Transverse colon (tissue), 4 donors: ENCODE measurements around the gene ITPKB. TPM values are rescaled to one million over a fixed set of nuclear protein-coding genes. Genes with fewer than 3 reads are reported as not detected.

Experiments used
- DNase-seq: peaks from one replicate; pipeline ENCODE4 v3.0.0-alpha.2; 2019
- H3K27ac ChIP-seq, 4 donors: fragments of 200-600 bp; sonication (generic); 2 replicates each; pipeline ENCODE4 v1.5.1; 2016 to 2018; ENCODE audit warnings: inconsistent platforms in 4 of 4
- H3K27me3 ChIP-seq: fragments of 200-600 bp; sonication (generic); 2 replicates; pipeline ENCODE4 v1.5.1; 2017; ENCODE audit warnings: inconsistent platforms
- H3K36me3 ChIP-seq, 4 donors: fragments of 200-600 bp; sonication (generic); 2 replicates each; pipeline ENCODE4 v1.5.1; 2017 to 2019; ENCODE audit warnings: inconsistent platforms in 4 of 4
- H3K4me1 ChIP-seq, 4 donors: fragments of 200-600 bp; sonication (generic); 2 replicates each; pipeline ENCODE4 v1.5.1; 2017 to 2020; ENCODE audit warnings: inconsistent platforms in 4 of 4
- H3K4me3 ChIP-seq, 4 donors: fragments of 200-600 bp; sonication (generic); 1 replicate in 1 of 4; 2 replicates in 3 of 4; pipeline versions ENCODE4 v1.5.1 to v1.6.1; 2017 to 2019; ENCODE audit warnings: inconsistent platforms in 4 of 4
- H3K9me3 ChIP-seq, 2 donors: fragments of 200-600 bp; sonication (generic); 2 replicates each; pipeline ENCODE4 v1.5.1; 2017 to 2019; ENCODE audit warnings: inconsistent platforms in 2 of 2
- EP300 ChIP-seq: sonication (generic); formaldehyde crosslinking; IDR thresholded peaks from one replicate; pipeline ENCODE4 v1.6.1; 2017; ENCODE audit warnings: antibody characterized with exemption, low read depth
- POLR2A ChIP-seq: fragments of 450-650 bp; IDR thresholded peaks from one replicate; pipeline ENCODE4 v1.6.1; 2016; ENCODE audit warnings: antibody characterized with exemption, mild to moderate bottlenecking, moderate library complexity
- POLR2AphosphoS5 ChIP-seq, 3 donors: sonication (generic); formaldehyde crosslinking; IDR thresholded peaks; one replicate each; pipeline ENCODE4 v1.6.1; 2016; ENCODE audit warnings: antibody characterized with exemption in 3 of 3
- WGBS, 2 donors: methylation state at CpG; one replicate each; pipeline ENCODE4 v1.1.5; 2018; ENCODE audit warnings: low coverage in 1 of 2; 5-methylcytosine and 5-hydroxymethylcytosine counted together
- in situ Hi-C, 4 donors: fragments of 200-750 bp; cut with MboI; loops; one replicate each; pipeline versions ENCODE4 v1.15.0 to v1.15.1; 2017; ENCODE audit warnings: low sequenced_read_pairs in 3 of 4, low pct_ligation_motif_present in 1 of 4, low pct_unique_long_range_greater_than_20kb in 1 of 4
- intact Hi-C: fragments of 100-400 bp; cut with DNase I; formaldehyde crosslinking; loops from one replicate; pipeline ENCODE4 v1.15.1; 2023; ENCODE audit warnings: low total_unique reads
- total RNA-seq, 4 donors: library from RNA; depleted of rRNA; stranded (reverse); fragments of >200 nt; gene quantifications; one replicate each; pipeline ENCODE4 v1.1.0, GENCODE V29; 2016
- TF ChIP-seq, protein P1 (sequence below), 5 experiments: fragments of 200-600 bp in 3 of 5; fragments of 450-650 bp in 2 of 5; sonication (generic) in 3 of 5; IDR thresholded peaks; 1 replicate in 2 of 5; 2 replicates in 3 of 5; pipeline ENCODE4 v1.5.1; 2016 to 2017; ENCODE audit warnings: antibody characterized with exemption in 5 of 5, inconsistent platforms in 3 of 5, mild to moderate bottlenecking in 2 of 5, moderate library complexity in 1 of 5

Gene ITPKB
- total RNA-seq, 4 donors from 2014 or later: 14.3 to 57.6 (median 23.7) TPM

DNA sequence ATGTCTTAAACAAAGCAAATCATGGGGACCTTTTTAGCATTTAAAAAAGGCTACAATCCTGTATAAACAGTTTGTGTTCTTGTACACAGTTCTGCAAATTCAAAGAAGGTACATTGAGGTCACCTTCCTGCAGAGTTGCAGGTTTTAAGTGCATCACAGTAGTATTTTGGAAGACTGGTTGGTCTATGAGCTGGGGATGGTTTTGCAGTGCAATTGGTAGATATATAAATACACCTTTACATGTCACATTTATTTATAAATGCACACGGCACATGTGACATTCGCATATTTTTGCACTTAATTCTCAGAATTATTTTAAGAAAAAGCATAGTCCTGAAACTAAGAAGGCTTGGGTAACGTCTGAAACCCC lies 599 bp upstream of the ITPKB start:
- Histone ChIP-seq H3K4me1 (peaks cover 10 to 36% (median 26%) of the 10 kb centered on the region in 4 donors), H3K27ac (peak overlapping the region; percentile 90 to 97 (median 94)), H3K4me3 (peak overlapping the region in 3 of 4 donors; percentile 66 to 89 (median 74)), H3K36me3 (no peaks in the 10 kb centered on the region), H3K9me3 (no peaks in the 10 kb centered on the region), H3K27me3 (no peaks in the 10 kb centered on the region)
- intact Hi-C loops: loop anchor here (2.0 to 5.0 kb wide), 2 partner anchors 47 to 105 kb away; no protein-coding TSS in a partner anchor
- DNase-seq: no peak
- 39 to 52% methylated on average over 3 of the region's 3 CpGs for WGBS, 2 donors
- TF ChIP-seq, protein P1, sequence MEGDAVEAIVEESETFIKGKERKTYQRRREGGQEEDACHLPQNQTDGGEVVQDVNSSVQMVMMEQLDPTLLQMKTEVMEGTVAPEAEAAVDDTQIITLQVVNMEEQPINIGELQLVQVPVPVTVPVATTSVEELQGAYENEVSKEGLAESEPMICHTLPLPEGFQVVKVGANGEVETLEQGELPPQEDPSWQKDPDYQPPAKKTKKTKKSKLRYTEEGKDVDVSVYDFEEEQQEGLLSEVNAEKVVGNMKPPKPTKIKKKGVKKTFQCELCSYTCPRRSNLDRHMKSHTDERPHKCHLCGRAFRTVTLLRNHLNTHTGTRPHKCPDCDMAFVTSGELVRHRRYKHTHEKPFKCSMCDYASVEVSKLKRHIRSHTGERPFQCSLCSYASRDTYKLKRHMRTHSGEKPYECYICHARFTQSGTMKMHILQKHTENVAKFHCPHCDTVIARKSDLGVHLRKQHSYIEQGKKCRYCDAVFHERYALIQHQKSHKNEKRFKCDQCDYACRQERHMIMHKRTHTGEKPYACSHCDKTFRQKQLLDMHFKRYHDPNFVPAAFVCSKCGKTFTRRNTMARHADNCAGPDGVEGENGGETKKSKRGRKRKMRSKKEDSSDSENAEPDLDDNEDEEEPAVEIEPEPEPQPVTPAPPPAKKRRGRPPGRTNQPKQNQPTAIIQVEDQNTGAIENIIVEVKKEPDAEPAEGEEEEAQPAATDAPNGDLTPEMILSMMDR (IDR thresholded peaks at IDR 0.05): no peak
- TF ChIP-seq EP300 (no peak), POLR2A (no peak), POLR2AphosphoS5 (IDR thresholded peaks at IDR 0.05) (no peak)
- in situ Hi-C loops: loop anchor here in 1 of 4 donors (10.0 kb wide), 1 partner anchor 85 kb away; no protein-coding TSS in a partner anchor

DNA sequence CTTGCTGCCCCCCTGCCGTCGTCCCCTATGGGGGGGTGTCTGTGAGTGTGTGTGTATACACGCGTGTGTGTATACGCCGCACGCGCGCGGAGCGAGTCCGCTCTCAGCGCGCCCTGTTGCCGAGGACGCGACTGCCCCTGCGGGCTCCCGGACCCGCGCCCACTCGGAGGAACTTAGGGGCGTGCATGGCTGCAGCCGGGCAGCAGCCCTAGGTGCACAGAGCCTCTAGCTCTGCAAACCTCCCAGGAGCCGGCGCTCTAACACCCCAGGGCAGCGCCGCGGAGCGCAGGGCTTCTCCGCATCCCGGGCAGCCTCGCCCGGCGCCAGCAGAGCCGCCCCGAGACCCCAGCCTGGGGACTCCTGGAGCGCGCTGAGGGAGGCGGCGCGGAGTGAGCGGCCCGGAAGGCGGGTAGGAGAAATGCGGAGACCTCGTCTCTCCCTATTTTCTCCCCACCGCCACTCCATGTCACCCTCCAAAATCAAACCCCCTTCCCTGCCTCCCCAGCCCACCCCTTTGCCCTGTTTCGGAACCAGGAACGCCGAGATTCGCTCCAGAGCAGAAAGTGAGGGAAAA lies 574 bp downstream of the ITPKB start:
- intact Hi-C loops (loop anchor here (2.0 to 5.0 kb wide), 2 partner anchors 46 to 104 kb away; no protein-coding TSS in a partner anchor), in situ Hi-C loops (loop anchor here in 1 of 4 donors (10.0 kb wide), 1 partner anchor 86 kb away; no protein-coding TSS in a partner anchor)
- Histone ChIP-seq H3K27me3 (no peaks in the 10 kb centered on the region), H3K36me3 (no peaks in the 10 kb centered on the region), H3K9me3 (no peaks in the 10 kb centered on the region), H3K4me3 (peak overlapping the region; percentile 66 to 96 (median 82)), H3K4me1 (peaks cover 10 to 47% (median 30%) of the 10 kb centered on the region in 4 donors), H3K27ac (peak overlapping the region; percentile 90 to 97 (median 94))
- peak; percentile 48 for DNase-seq
- TF ChIP-seq EP300 (no peak), POLR2A (no peak), POLR2AphosphoS5 (IDR thresholded peaks at IDR 0.05) (no peak)
- TF ChIP-seq, protein P1 (IDR thresholded peaks at IDR 0.05): no peak
- 0% methylated on average over 3 to 41 of the region's 52 CpGs for WGBS, 2 donors

DNA sequence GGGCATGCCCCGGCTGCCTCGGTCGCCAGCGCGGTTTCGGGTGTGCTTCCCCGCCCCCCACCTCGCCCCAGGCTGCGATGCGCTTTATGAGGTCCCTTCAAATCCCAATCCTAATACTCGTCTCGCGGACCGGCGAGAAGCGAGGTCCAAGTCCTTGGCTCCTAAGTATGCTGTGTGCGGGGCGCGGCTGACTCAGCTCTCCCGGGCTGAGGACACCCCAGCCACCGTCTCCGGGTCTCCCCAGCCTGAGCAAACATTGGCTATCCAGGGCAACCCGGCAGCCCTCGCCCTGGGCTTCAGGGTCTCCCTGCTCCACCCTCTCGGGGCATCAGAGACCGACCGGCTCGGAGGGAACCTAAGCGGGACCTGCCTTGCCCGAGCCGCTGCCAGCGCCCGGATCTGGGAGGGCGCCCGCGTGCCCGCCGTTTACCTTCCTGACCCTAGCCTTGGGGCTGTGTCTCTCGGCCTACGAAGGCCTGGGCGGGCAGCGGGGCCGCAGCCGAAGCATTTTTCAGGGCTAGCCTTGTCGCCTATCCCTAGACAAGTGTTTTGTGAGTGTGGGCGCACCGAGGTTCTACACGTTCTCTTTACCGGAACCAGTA lies 1.2 kb downstream of the ITPKB start:
- peak; percentile 6 for TF ChIP-seq POLR2A
- no peak for TF ChIP-seq EP300
- peak; percentile 14 to 53 (median 45) for TF ChIP-seq POLR2AphosphoS5 (IDR thresholded peaks at IDR 0.05)
- Histone ChIP-seq H3K27ac (peak overlapping the region; percentile 90 to 97 (median 94)), H3K4me3 (peak overlapping the region; percentile 66 to 96 (median 82)), H3K9me3 (no peaks in the 10 kb centered on the region), H3K4me1 (peaks cover 10 to 49% (median 31%) of the 10 kb centered on the region in 4 donors), H3K27me3 (no peaks in the 10 kb centered on the region), H3K36me3 (no peaks in the 10 kb centered on the region)
- WGBS, 2 donors: 0% methylated on average over 47 of the region's 49 CpGs; no CpG with 5 or more reads in 1 of the 2 donors
- in situ Hi-C loops (loop anchor here in 1 of 4 donors (10.0 kb wide), 1 partner anchor 87 kb away; no protein-coding TSS in a partner anchor), intact Hi-C loops (loop anchor here (2.0 to 5.0 kb wide), 3 partner anchors 46 to 103 kb away; no protein-coding TSS in a partner anchor)
- DNase-seq: peak; percentile 63

DNA sequence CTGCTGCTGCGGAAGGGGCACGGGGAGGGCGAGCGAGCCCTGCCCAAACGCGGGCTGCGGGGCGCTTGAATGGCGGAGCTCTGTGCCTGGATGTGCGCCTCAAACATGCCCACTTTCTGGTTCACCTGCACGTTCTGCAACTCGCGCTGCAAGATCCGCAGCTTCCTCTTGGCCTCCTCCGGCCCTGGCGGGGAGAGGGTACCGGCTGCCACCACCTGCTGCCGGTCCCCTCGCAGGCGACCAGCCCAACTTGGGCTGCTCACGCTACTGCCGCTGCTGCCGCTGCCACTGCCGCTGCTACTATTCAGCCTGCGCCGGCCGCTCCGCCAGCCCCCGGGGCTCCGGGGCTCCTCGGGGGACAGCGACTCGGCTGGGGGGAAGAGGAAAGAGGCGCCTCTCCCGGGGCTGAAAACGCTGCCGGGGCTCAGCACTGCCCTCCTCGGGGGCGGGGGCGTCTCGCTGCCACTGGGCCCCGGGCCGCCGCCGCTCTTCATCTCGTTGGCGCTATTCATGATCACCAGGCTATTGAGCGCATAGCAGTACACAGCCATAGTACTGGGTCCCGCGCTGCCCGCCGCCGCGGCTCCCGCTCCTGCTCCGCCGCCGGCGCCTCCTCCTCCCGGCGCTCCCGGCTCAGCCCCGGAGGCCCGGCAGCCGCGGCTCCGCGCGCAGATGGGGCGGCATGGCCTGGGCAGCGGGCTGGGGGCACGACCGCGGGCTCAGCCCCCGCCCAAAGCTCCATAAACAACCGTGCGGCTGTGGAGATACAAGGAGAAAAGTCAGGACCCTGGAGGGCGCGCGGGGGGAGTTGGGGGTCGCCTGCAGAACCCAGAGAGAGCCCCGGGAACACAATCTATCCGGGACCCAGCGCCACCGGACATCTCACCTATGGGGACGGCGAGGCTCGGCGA lies 1.9 kb downstream of the ITPKB start:
- TF ChIP-seq POLR2AphosphoS5 (IDR thresholded peaks at IDR 0.05) (peak in 1 of 3 donors; percentile 2), EP300 (no peak)
- TF ChIP-seq, protein P1 (IDR thresholded peaks at IDR 0.05): peak in 1 of 5 experiments; percentile 7
- peaks cover 10 to 51% (median 32%) of the 10 kb centered on the region in 4 donors for H3K4me1 ChIP-seq
- in situ Hi-C loops: loop anchor here in 1 of 4 donors (10.0 kb wide), 1 partner anchor 88 kb away; no protein-coding TSS in a partner anchor
- WGBS, 2 donors: 20% methylated on average over 56 of the region's 89 CpGs; no CpG with 5 or more reads in 1 of the 2 donors
- no peaks in the 10 kb centered on the region for H3K36me3 ChIP-seq
- H3K27me3 ChIP-seq: no peaks in the 10 kb centered on the region
- H3K9me3 ChIP-seq: no peaks in the 10 kb centered on the region
- intact Hi-C loops: loop anchor here (2.0 to 5.0 kb wide), 2 partner anchors 45 to 90 kb away; no protein-coding TSS in a partner anchor
- H3K4me3 ChIP-seq: peak overlapping the region; percentile 66 to 96 (median 82)
- DNase-seq: peak; percentile 39
- peak overlapping the region; percentile 90 to 97 (median 94) for H3K27ac ChIP-seq
